Adrenal gland (tissue), 5 donors: Measurements from ENCODE around the gene MAP2K5.

Experiments
- CTCF ChIP-seq, 6 experiments: fragments of 450-650 bp in 4 of 6; fragments of 200-600 bp in 2 of 6; sonication (generic) in 1 of 6; IDR thresholded peaks; 1 replicate in 5 of 6; 2 replicates in 1 of 6; pipeline versions ENCODE4 v1.5.1 to v1.8.0; 2016 to 2021; ENCODE audit warnings: antibody characterized with exemption in 6 of 6, mild to moderate bottlenecking in 2 of 6, moderate library complexity in 1 of 6
- POLR2A ChIP-seq, 2 donors: fragments of 450-650 bp; IDR thresholded peaks; one replicate each; pipeline ENCODE4 v1.6.1; 2017; ENCODE audit warnings: antibody characterized with exemption in 2 of 2, mild to moderate bottlenecking in 2 of 2, moderate library complexity in 1 of 2
- donor health status: DM: no; HTN: no; CAD: no.

GRCh38 chr15:67849538-67849937 is 307.0 kb downstream of the MAP2K5 start:
- no peak for TF ChIP-seq CTCF (IDR thresholded peaks at IDR 0.05)
- no peak for TF ChIP-seq POLR2A (IDR thresholded peaks at IDR 0.05)
